Measurements from ENCODE around the gene HMGXB3.

DNA sequence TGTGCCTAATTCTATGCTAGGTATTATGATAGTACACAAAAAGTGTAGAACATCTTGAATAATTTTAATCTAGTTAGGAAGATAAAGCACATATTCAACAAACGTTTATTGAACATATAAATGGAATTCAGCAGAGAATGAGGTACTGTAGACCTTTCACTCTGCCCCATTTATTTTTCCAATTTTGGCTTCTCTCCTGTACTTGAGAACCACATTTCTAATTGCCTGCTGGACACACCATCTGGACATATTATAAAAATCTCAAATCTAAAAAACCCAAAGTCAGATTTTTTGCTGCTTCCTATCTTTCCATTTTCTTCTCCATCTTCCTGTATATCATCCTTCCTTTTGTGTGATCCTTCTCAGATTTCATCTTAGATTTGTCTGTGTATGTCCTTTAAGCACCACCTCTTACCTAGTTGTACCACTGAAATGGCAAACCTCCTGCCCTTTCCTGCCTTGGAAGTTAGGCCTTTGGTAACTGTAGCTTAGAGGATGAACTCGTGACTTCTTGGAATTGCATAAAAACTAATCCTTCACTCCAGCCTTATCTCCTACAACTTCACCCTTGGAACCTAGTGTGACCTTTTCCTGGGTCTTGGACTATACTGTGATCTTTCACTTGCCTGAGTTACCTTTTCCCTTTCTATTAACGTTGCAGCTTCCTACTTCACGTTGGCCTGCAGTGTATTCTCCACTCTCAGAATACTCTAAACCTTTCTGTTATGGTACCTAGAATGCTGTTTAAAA is 31.2 kb upstream of the HMGXB3 start:
- TF ChIP-seq ZNF260 (CRISPR knock-in tag; IDR thresholded peaks at IDR 0.05; ENCODE audit: borderline replicate concordance, low read depth), result no peak
- TF ChIP-seq DPF2 (CRISPR knock-in tag; IDR thresholded peaks at IDR 0.05; ENCODE audit: borderline replicate concordance, low read depth), result no peak
- no peak for TF ChIP-seq HDAC2 (CRISPR knock-in tag; IDR thresholded peaks at IDR 0.05)
- TF ChIP-seq, protein P1, sequence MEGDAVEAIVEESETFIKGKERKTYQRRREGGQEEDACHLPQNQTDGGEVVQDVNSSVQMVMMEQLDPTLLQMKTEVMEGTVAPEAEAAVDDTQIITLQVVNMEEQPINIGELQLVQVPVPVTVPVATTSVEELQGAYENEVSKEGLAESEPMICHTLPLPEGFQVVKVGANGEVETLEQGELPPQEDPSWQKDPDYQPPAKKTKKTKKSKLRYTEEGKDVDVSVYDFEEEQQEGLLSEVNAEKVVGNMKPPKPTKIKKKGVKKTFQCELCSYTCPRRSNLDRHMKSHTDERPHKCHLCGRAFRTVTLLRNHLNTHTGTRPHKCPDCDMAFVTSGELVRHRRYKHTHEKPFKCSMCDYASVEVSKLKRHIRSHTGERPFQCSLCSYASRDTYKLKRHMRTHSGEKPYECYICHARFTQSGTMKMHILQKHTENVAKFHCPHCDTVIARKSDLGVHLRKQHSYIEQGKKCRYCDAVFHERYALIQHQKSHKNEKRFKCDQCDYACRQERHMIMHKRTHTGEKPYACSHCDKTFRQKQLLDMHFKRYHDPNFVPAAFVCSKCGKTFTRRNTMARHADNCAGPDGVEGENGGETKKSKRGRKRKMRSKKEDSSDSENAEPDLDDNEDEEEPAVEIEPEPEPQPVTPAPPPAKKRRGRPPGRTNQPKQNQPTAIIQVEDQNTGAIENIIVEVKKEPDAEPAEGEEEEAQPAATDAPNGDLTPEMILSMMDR (CRISPR knock-in tag; IDR thresholded peaks at IDR 0.05), result no peak
- no peak for TF ChIP-seq JDP2 (CRISPR knock-in tag; IDR thresholded peaks at IDR 0.05; ENCODE audit: borderline replicate concordance)
- no peak for TF ChIP-seq STAT5B (CRISPR knock-in tag; IDR thresholded peaks at IDR 0.05)
- TF ChIP-seq ZNF543 (CRISPR knock-in tag; IDR thresholded peaks at IDR 0.05), result no peak
- TF ChIP-seq RFX5 (IDR thresholded peaks at IDR 0.05; ENCODE audit: low read depth, low read length), result no peak
- TF ChIP-seq POLR2AphosphoS5 (IDR thresholded peaks at IDR 0.05; ENCODE audit: low read depth, low read length), result no peak
- TF ChIP-seq JUND (CRISPR knock-in tag; IDR thresholded peaks at IDR 0.05), result no peak
- TF ChIP-seq ATF7-NPFF (CRISPR knock-in tag; IDR thresholded peaks at IDR 0.05; ENCODE audit: low read depth), result no peak
- TF ChIP-seq, protein P2, sequence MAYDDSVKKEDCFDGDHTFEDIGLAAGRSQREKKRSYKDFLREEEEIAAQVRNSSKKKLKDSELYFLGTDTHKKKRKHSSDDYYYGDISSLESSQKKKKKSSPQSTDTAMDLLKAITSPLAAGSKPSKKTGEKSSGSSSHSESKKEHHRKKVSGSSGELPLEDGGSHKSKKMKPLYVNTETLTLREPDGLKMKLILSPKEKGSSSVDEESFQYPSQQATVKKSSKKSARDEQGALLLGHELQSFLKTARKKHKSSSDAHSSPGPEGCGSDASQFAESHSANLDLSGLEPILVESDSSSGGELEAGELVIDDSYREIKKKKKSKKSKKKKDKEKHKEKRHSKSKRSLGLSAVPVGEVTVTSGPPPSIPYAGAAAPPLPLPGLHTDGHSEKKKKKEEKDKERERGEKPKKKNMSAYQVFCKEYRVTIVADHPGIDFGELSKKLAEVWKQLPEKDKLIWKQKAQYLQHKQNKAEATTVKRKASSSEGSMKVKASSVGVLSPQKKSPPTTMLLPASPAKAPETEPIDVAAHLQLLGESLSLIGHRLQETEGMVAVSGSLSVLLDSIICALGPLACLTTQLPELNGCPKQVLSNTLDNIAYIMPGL (CRISPR knock-in tag; IDR thresholded peaks at IDR 0.05; ENCODE audit: borderline replicate concordance in 1 of 2, low read depth in 1 of 2), result no peak
- TF ChIP-seq SMC3 (IDR thresholded peaks at IDR 0.05; ENCODE audit: low read length), result no peak
